ENCODE results near the gene SNAI3. TPM values are rescaled to one million over a fixed set of nuclear protein-coding genes. Genes with fewer than 3 reads are reported as not detected.

SNAI3 gene
- total and polyA plus RNA-seq, 2 of the 4 experiments (the other 2 are of a cell fraction), result 0.21 TPM; not detected in 1

DNA sequence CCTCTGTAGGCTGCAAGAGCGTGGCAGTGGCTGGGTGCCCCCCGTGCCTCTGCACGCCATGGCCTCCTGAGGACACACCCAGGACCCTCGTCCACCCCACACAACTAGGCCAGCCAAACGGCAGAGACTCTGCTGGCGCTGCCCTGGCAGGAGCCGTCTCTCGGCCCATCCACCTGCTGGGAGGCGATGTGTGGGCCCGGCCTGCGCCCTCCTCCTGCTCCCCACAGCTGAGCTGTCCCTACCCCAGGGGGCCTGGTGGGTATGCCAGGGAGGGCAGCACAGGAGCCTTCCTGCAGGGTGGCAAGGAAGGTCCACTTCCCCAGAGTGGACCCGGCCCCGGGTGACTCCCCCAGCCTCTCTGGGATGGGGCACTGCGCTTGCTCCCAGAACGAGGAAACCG is 12.9 kb upstream of the SNAI3 start:
- Histone ChIP-seq H3K4ac (ENCODE audit: low read depth, low read length) (no peak overlapping the region), H3K27ac (ENCODE audit: insufficient read depth, low read length) (no peak overlapping the region), H2BK15ac (ENCODE audit: low read depth, low read length) (no peak overlapping the region), H3K79me1 (ENCODE audit: low read depth in 1 of 2, low read length in 2 of 2) (peaks cover under 1 to 37% of the 10 kb centered on the region in 2 experiments; a peak in 3 of 4 replicates), H4K5ac (ENCODE audit: low read depth, low read length) (no peak overlapping the region), H4K8ac (ENCODE audit: low read depth in 2 of 2, low read length in 2 of 2) (no peak overlapping the region), H3K36me3 (ENCODE audit: control insufficient read depth, insufficient read depth, low read length) (peaks cover 33% of the 10 kb centered on the region), H2AK9ac (replicated peaks; ENCODE audit: low read depth, low read length, poor library complexity) (no peak overlapping the region), H3K4me2 (ENCODE audit: low read depth, low read length) (no peak overlapping the region), H2AK5ac (ENCODE audit: low read depth, low read length) (no peak overlapping the region), H4K20me1 (ENCODE audit: insufficient read depth, low read length) (no peaks in the 10 kb centered on the region; the same call in 1 of the 2 replicates), H2BK120ac (ENCODE audit: low read depth, low read length) (no peak overlapping the region), H3K18ac (ENCODE audit: low read depth, low read length) (no peak overlapping the region), H3K9me1 (ENCODE audit: insufficient read depth, low read length) (no peaks in the 10 kb centered on the region; the same call in none of the 2 replicates), H3K4me1 (ENCODE audit: control insufficient read depth, insufficient read depth, low read length) (peaks cover 8% of the 10 kb centered on the region), H2BK5ac (ENCODE audit: low read depth, low read length, poor library complexity, severe bottlenecking) (no peak overlapping the region), H3K14ac (replicated peaks; ENCODE audit: low read depth, low read length) (no peak overlapping the region), H4K91ac (ENCODE audit: insufficient read depth, low read depth, low read length) (no peak overlapping the region), H3K56ac (ENCODE audit: extremely low read depth, insufficient read depth, low read length) (no peak overlapping the region), H2AFZ (replicated peaks; ENCODE audit: low read length, poor library complexity) (no peak overlapping the region), H3K9me3 (ENCODE audit: control insufficient read depth, insufficient read depth, low read length) (no peaks in the 10 kb centered on the region), H3K4me3 (ENCODE audit: insufficient read depth, low read depth, low read length) (no peak overlapping the region), H3K27me3 (ENCODE audit: control insufficient read depth, insufficient read depth, low read length) (no peaks in the 10 kb centered on the region), H2BK20ac (ENCODE audit: low read depth, low read length) (no peak overlapping the region), H3K9ac (ENCODE audit: low read depth, low read length) (no peak overlapping the region), H3K23ac (ENCODE audit: low read depth, low read length) (no peak overlapping the region)
- no peak for TF ChIP-seq CHD1 (IDR thresholded peaks at IDR 0.05; ENCODE audit: low read depth, low read length)
- no peak for TF ChIP-seq RFX5 (IDR thresholded peaks at IDR 0.05; ENCODE audit: low read depth, low read length)
- no peak for TF ChIP-seq POLR2A (IDR thresholded peaks at IDR 0.05; ENCODE audit: low read depth, low read length)
- no peak for TF ChIP-seq MAFK (IDR thresholded peaks at IDR 0.05; ENCODE audit: low read depth, low read length)
- TF ChIP-seq NFE2L2 (IDR thresholded peaks at IDR 0.05; ENCODE audit: low read depth, low read length), result no peak
- TF ChIP-seq FOS (IDR thresholded peaks at IDR 0.05; ENCODE audit: low read depth, low read length), result no peak
- no peak for TF ChIP-seq RCOR1 (IDR thresholded peaks at IDR 0.05; ENCODE audit: insufficient replicate concordance, low read length)
- TF ChIP-seq, protein P1, sequence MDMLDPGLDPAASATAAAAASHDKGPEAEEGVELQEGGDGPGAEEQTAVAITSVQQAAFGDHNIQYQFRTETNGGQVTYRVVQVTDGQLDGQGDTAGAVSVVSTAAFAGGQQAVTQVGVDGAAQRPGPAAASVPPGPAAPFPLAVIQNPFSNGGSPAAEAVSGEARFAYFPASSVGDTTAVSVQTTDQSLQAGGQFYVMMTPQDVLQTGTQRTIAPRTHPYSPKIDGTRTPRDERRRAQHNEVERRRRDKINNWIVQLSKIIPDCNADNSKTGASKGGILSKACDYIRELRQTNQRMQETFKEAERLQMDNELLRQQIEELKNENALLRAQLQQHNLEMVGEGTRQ (IDR thresholded peaks at IDR 0.05; ENCODE audit: low read depth, low read length), result no peak
- TF ChIP-seq RAD21 (IDR thresholded peaks at IDR 0.05; ENCODE audit: low read length), result no peak
- TF ChIP-seq, protein P2, sequence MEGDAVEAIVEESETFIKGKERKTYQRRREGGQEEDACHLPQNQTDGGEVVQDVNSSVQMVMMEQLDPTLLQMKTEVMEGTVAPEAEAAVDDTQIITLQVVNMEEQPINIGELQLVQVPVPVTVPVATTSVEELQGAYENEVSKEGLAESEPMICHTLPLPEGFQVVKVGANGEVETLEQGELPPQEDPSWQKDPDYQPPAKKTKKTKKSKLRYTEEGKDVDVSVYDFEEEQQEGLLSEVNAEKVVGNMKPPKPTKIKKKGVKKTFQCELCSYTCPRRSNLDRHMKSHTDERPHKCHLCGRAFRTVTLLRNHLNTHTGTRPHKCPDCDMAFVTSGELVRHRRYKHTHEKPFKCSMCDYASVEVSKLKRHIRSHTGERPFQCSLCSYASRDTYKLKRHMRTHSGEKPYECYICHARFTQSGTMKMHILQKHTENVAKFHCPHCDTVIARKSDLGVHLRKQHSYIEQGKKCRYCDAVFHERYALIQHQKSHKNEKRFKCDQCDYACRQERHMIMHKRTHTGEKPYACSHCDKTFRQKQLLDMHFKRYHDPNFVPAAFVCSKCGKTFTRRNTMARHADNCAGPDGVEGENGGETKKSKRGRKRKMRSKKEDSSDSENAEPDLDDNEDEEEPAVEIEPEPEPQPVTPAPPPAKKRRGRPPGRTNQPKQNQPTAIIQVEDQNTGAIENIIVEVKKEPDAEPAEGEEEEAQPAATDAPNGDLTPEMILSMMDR (conservative IDR thresholded peaks at IDR 0.05; ENCODE audit: low read depth, low read length), result no peak
- no peak for TF ChIP-seq CEBPB (IDR thresholded peaks at IDR 0.05; ENCODE audit: low read depth, low read length)
- TF ChIP-seq BHLHE40 (IDR thresholded peaks at IDR 0.05; ENCODE audit: low read depth, low read length), result no peak
- TF ChIP-seq MAZ (IDR thresholded peaks at IDR 0.05; ENCODE audit: borderline replicate concordance, low read depth, low read length), result no peak
- TF ChIP-seq, protein P3, sequence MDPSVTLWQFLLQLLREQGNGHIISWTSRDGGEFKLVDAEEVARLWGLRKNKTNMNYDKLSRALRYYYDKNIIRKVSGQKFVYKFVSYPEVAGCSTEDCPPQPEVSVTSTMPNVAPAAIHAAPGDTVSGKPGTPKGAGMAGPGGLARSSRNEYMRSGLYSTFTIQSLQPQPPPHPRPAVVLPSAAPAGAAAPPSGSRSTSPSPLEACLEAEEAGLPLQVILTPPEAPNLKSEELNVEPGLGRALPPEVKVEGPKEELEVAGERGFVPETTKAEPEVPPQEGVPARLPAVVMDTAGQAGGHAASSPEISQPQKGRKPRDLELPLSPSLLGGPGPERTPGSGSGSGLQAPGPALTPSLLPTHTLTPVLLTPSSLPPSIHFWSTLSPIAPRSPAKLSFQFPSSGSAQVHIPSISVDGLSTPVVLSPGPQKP (IDR thresholded peaks at IDR 0.05; ENCODE audit: borderline replicate concordance, low read depth, low read length), result no peak
- TF ChIP-seq MXI1 (IDR thresholded peaks at IDR 0.05; ENCODE audit: borderline replicate concordance, low read depth, low read length), result no peak
- TF ChIP-seq SMC3 (IDR thresholded peaks at IDR 0.05; ENCODE audit: low read depth, low read length), result no peak
- 85% methylated on average over 5 of the region's 16 CpGs; no CpG with 5 or more reads in 1 of the 2 experiments for WGBS, 2 experiments (ENCODE audit: extremely low coverage in 2 of 2, insufficient read length in 1 of 2)
- in situ Hi-C loops (cut with MboI; ENCODE audit: low sequenced_read_pairs) (no loop called here), dilution Hi-C loops (cut with HindIII; ENCODE audit: low sequenced_read_pairs, unreplicated experiment) (no loop called here), intact Hi-C loops (cut with micrococcal nuclease) (no loop called here)
- no peak for DNase-seq
- ATAC-seq (ENCODE audit: low read depth), result no peak
- ChIA-PET CTCF (no interaction called here), POLR2A (ENCODE audit: unreplicated experiment) (no interaction called here)
- BruUV-seq (replicated peaks), result no TSS peak

All from IMR-90 (cell line).